ENCODE data around the gene ZNF429. TPM values are rescaled to one million over a fixed set of nuclear protein-coding genes. Genes with fewer than 3 reads are reported as not detected.

ZNF429 gene
- total RNA-seq = 10 to 100 TPM in 1 of 2 donors, 1 to 10 TPM in 1; 5.8 to 14.3 TPM
- 1 to 10 TPM; 7.1 to 8.2 TPM for polyA plus RNA-seq
- long read RNA-seq, donor 1, partial matches to known transcripts = 1 of 16 reads
- long read RNA-seq, donor 1, other reads (novel, unspliced or antisense) = 13 of 16 reads
- long read RNA-seq, donor 2, partial matches to known transcripts = 1 of 13 reads
- long read RNA-seq, donor 2, other reads (novel, unspliced or antisense) = 11 of 13 reads

DNA sequence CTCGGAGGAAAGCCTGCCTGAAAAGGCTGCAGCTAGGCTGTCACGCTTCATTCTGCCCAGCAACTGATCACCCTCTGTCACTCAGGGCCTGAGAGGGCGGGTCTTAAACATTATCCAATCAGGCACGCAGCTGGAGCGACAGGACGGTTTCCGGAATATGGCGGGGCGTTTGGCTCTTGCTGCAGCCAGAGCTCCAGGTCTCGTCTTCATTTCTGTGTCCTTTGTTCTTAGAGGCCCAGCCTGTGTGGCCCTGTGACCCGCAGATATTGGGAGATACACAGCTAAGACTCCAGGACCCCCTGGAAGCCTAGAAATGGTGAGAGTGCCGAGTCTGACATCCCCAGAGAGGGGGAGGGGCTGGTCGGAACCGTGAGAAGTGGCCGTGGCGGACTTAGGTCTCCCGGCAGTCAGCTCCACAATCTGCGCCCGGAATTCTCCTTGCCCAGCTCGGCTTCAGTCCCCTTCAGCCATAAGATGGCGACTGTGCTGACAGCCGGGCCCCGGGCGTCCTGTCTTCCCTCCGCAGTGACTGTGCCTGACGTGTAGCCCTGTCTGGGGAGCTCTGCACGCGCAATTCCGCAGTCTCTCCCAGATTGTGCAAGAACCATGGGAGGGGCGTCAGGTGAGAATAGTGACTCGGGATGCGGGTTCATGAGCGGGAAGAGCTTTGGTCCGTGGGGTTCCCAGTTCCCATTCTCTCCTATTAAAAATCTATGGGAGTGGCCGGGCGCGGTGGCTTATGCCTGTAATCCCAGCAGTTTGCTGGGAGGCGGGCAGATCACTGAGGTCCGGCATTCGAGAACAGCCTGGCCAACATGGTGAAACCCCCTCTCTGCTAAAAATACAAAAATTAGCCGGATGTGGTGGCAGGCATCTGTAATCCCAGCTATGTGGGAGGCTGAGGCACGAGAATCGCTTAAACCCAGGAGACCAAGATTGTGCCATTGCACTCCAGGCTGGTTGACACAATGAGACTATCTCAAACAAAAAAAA, at the start of gene ZNF429:
ZNF429 (plus strand) TSS at position 144 of the 993 bp plus-strand sequence; CDS start at position 314, 170 bp downstream.
- Histone ChIP-seq H3K4me1 (ENCODE audit: control insufficient read depth in 1 of 2, insufficient read depth in 2 of 2, low read length in 2 of 2) (peaks cover 0 to 2% of the 10 kb centered on the region in 2 donors), H3K4me3 (ENCODE audit: low read length in 2 of 2) (peak within 1 kb of the TSS; percentile 47 to 93), H3K27me3 (ENCODE audit: control insufficient read depth in 1 of 2, insufficient read depth in 2 of 2, low read length in 1 of 2) (no peaks in the 10 kb centered on the region), H3K9me3 (ENCODE audit: control insufficient read depth, low read length) (no peaks in the 10 kb centered on the region), H3K27ac (ENCODE audit: low read depth in 1 of 2, low read length in 2 of 2) (peak within 1 kb of the TSS; percentile 6 to 98), H3K36me3 (ENCODE audit: control insufficient read depth in 1 of 2, insufficient read depth in 2 of 2, low read length in 1 of 2) (no peaks in the 10 kb centered on the region)
- intact Hi-C loops (cut with DNase I) = loop anchor here in 1 of 2 donors (5.0 kb wide), 2 partner anchors 332 to 1027 kb away; partner anchors contain the start of gene ZNF43
- 0 to 1% methylated on average over 43 of the region's 43 CpGs for WGBS, 2 donors
- ATAC-seq (ENCODE audit: low FRiP score) (peak; percentile 98), DNase-seq (peak; percentile 95)

- ATAC-seq (ENCODE audit: low FRiP score) (no peak), DNase-seq (no peak)
- no peak overlapping the region for H3K4me3 ChIP-seq (ENCODE audit: low read length in 2 of 2)
- no peaks in the 10 kb centered on the region for H3K4me1 ChIP-seq (ENCODE audit: control insufficient read depth in 1 of 2, insufficient read depth in 2 of 2, low read length in 2 of 2)
- intact Hi-C loops (cut with DNase I) = no loop called here
- H3K9me3 ChIP-seq (ENCODE audit: control insufficient read depth, low read length) = peaks cover 6% of the 10 kb centered on the region
- no peak overlapping the region for H3K27ac ChIP-seq (ENCODE audit: low read depth in 1 of 2, low read length in 2 of 2)
- no peaks in the 10 kb centered on the region for H3K27me3 ChIP-seq (ENCODE audit: control insufficient read depth in 1 of 2, insufficient read depth in 2 of 2, low read length in 1 of 2)
- no peaks in the 10 kb centered on the region for H3K36me3 ChIP-seq (ENCODE audit: control insufficient read depth in 1 of 2, insufficient read depth in 2 of 2, low read length in 1 of 2)
Measured at GRCh38 chr19:21460686-21461085, 44.7 kb upstream of the ZNF429 start.

- H3K9me3 ChIP-seq (ENCODE audit: control insufficient read depth, low read length) = peaks cover 5% of the 10 kb centered on the region
- H3K4me3 ChIP-seq (ENCODE audit: low read length in 2 of 2) = no peak overlapping the region
- H3K27me3 ChIP-seq (ENCODE audit: control insufficient read depth in 1 of 2, insufficient read depth in 2 of 2, low read length in 1 of 2) = no peaks in the 10 kb centered on the region
- 95 to 97% methylated on average over 16 of the region's 16 CpGs for WGBS, 2 donors
- ATAC-seq (ENCODE audit: low FRiP score) (no peak), DNase-seq (no peak)
- H3K27ac ChIP-seq (ENCODE audit: low read depth in 1 of 2, low read length in 2 of 2) = no peak overlapping the region
- intact Hi-C loops (cut with DNase I) = no loop called here
- no peaks in the 10 kb centered on the region for H3K36me3 ChIP-seq (ENCODE audit: control insufficient read depth in 1 of 2, insufficient read depth in 2 of 2, low read length in 1 of 2)
- no peaks in the 10 kb centered on the region for H3K4me1 ChIP-seq (ENCODE audit: control insufficient read depth in 1 of 2, insufficient read depth in 2 of 2, low read length in 2 of 2)
Measured at GRCh38 chr19:21462540-21462939, 42.9 kb upstream of the ZNF429 start.

DNA sequence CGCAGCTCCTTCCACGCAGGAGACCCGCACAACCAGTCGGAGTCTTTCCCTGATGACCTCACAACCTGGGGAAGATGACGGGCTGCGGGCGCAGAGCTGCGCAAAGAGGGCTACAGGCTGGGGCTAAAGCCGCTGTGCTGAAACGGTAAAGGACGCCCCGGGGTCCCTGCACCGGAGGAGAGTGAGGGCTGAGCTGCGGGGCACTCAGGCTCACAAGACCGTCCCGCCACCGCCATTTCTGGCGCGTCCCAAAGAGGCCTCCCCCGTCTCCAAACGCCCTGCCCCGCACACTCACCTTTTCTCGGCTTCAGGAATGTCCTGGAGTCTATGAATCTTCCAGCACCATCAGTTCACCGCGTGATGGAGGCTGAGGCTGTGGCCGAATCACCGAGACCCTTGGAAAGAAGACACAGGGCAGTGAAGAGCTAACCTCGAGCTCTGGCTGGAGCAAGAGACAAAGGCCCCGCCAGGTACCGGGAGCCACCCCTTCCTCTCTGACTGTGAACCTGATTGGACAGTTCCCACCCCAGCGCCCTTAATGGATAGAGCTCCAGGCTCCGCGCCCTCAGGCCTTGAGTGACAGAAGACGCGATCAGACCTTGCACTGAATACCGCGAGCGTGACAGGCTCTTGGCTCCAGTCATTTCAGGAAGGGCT, 41.8 kb upstream of the ZNF429 start:
- Histone ChIP-seq H3K27ac (ENCODE audit: low read depth in 1 of 2, low read length in 2 of 2) (no peak overlapping the region), H3K27me3 (ENCODE audit: control insufficient read depth in 1 of 2, insufficient read depth in 2 of 2, low read length in 1 of 2) (no peaks in the 10 kb centered on the region), H3K4me1 (ENCODE audit: control insufficient read depth in 1 of 2, insufficient read depth in 2 of 2, low read length in 2 of 2) (no peaks in the 10 kb centered on the region), H3K4me3 (ENCODE audit: low read length in 2 of 2) (peak overlapping the region in 1 of 2 donors; percentile 17), H3K9me3 (ENCODE audit: control insufficient read depth, low read length) (peaks cover 2% of the 10 kb centered on the region), H3K36me3 (ENCODE audit: control insufficient read depth in 1 of 2, insufficient read depth in 2 of 2, low read length in 1 of 2) (no peaks in the 10 kb centered on the region)
- ATAC-seq (ENCODE audit: low FRiP score) = peak; percentile 62
- intact Hi-C loops (cut with DNase I) = no loop called here
- DNase-seq = peak in 1 of 2 donors; percentile 53
- 1 to 2% methylated on average over 38 of the region's 38 CpGs for WGBS, 2 donors

GRCh38 chr19:21466627-21467026, 38.8 kb upstream of the ZNF429 start:
- Histone ChIP-seq H3K36me3 (ENCODE audit: control insufficient read depth in 1 of 2, insufficient read depth in 2 of 2, low read length in 1 of 2) (no peaks in the 10 kb centered on the region), H3K9me3 (ENCODE audit: control insufficient read depth, low read length) (peaks cover 2% of the 10 kb centered on the region), H3K4me1 (ENCODE audit: control insufficient read depth in 1 of 2, insufficient read depth in 2 of 2, low read length in 2 of 2) (no peaks in the 10 kb centered on the region), H3K4me3 (ENCODE audit: low read length in 2 of 2) (no peak overlapping the region), H3K27ac (ENCODE audit: low read depth in 1 of 2, low read length in 2 of 2) (no peak overlapping the region), H3K27me3 (ENCODE audit: control insufficient read depth in 1 of 2, insufficient read depth in 2 of 2, low read length in 1 of 2) (no peaks in the 10 kb centered on the region)
- DNase-seq = no peak
- ATAC-seq (ENCODE audit: low FRiP score) = no peak
- intact Hi-C loops (cut with DNase I) = no loop called here
- 82 to 86% methylated on average over 8 of the region's 8 CpGs for WGBS, 2 donors

DNA sequence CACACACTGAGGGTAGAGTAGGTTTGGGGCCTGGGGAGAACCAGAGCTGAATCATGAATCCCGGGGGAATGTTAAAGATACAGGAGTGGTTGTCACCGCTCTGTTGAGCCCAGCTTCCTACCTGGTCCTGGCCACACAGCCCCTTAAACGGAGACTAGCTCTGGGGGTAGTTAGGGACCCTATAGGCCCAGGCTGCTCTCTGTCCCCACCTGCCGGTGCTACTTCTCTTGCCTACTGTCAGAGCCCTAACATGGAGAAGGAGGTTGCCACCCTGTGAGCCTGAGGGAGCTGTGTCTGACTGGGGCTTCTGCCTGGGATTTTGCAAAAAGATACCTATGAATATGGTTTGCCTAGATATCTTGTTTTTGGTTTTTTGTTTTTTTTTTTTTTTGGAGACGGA, 36.6 kb upstream of the ZNF429 start:
- DNase-seq = no peak

GRCh38 chr19:21472507-21472906, 32.9 kb upstream of the ZNF429 start:
- H3K36me3 ChIP-seq (ENCODE audit: control insufficient read depth in 1 of 2, insufficient read depth in 2 of 2, low read length in 1 of 2) = no peaks in the 10 kb centered on the region
- no peak overlapping the region for H3K27ac ChIP-seq (ENCODE audit: low read depth in 1 of 2, low read length in 2 of 2)
- H3K27me3 ChIP-seq (ENCODE audit: control insufficient read depth in 1 of 2, insufficient read depth in 2 of 2, low read length in 1 of 2) = no peaks in the 10 kb centered on the region
- DNase-seq (no peak), ATAC-seq (ENCODE audit: low FRiP score) (no peak)
- H3K4me3 ChIP-seq (ENCODE audit: low read length in 2 of 2) = no peak overlapping the region
- no peaks in the 10 kb centered on the region for H3K4me1 ChIP-seq (ENCODE audit: control insufficient read depth in 1 of 2, insufficient read depth in 2 of 2, low read length in 2 of 2)
- intact Hi-C loops (cut with DNase I) = no loop called here
- no peaks in the 10 kb centered on the region for H3K9me3 ChIP-seq (ENCODE audit: control insufficient read depth, low read length)

More for the DNA sequence above, 36.6 kb upstream of the ZNF429 start:
- WGBS, 2 donors = 64 to 82% methylated on average over 4 to 5 of the region's 5 CpGs
- Histone ChIP-seq H3K4me3 (ENCODE audit: low read length in 2 of 2) (no peak overlapping the region), H3K4me1 (ENCODE audit: control insufficient read depth in 1 of 2, insufficient read depth in 2 of 2, low read length in 2 of 2) (no peaks in the 10 kb centered on the region), H3K36me3 (ENCODE audit: control insufficient read depth in 1 of 2, insufficient read depth in 2 of 2, low read length in 1 of 2) (no peaks in the 10 kb centered on the region), H3K27me3 (ENCODE audit: control insufficient read depth in 1 of 2, insufficient read depth in 2 of 2, low read length in 1 of 2) (no peaks in the 10 kb centered on the region), H3K27ac (ENCODE audit: low read depth in 1 of 2, low read length in 2 of 2) (no peak overlapping the region), H3K9me3 (ENCODE audit: control insufficient read depth, low read length) (no peaks in the 10 kb centered on the region)
- intact Hi-C loops (cut with DNase I) = no loop called here
- ATAC-seq (ENCODE audit: low FRiP score) = no peak

DNA sequence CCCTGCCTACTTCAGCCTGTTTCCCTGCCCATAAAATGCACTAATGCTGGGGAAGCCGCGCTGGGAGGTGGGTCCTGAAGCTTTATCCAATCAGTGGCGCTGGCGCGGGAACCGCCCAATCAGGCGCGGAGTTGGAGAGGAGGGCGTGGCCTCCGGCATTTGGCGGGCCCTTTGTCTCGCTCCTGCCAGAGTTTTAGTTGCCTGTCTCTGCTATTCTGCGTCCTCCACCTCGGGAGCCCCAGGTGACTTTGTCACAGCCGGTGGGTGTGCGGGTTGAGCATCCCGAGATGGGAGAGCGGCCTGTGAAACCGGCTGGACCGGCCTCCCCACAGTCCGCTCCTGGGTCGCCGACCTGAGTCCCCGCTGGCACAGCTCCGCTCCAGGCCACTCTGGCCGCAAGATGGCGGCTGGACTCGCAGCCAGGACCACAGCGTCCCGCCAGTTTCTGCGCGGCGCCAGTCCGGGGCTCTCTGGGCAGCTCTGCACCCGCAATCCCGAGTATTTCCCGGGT, 30.7 kb upstream of the ZNF429 start:
- DNase-seq (peak; percentile 84 to 92), ATAC-seq (ENCODE audit: low FRiP score) (peak; percentile 95)
- WGBS, 2 donors = 0 to 2% methylated on average over 34 to 37 of the region's 37 CpGs
- peak overlapping the region in 1 of 2 donors; percentile 27 for H3K4me3 ChIP-seq (ENCODE audit: low read length in 2 of 2)
- no peaks in the 10 kb centered on the region for H3K9me3 ChIP-seq (ENCODE audit: control insufficient read depth, low read length)
- H3K27ac ChIP-seq (ENCODE audit: low read depth in 1 of 2, low read length in 2 of 2) = no peak overlapping the region
- intact Hi-C loops (cut with DNase I) = no loop called here
- no peaks in the 10 kb centered on the region for H3K36me3 ChIP-seq (ENCODE audit: control insufficient read depth in 1 of 2, insufficient read depth in 2 of 2, low read length in 1 of 2)
- no peaks in the 10 kb centered on the region for H3K4me1 ChIP-seq (ENCODE audit: control insufficient read depth in 1 of 2, insufficient read depth in 2 of 2, low read length in 2 of 2)
- H3K27me3 ChIP-seq (ENCODE audit: control insufficient read depth in 1 of 2, insufficient read depth in 2 of 2, low read length in 1 of 2) = no peaks in the 10 kb centered on the region

Measured in aorta (tissue), 5 donors.